Activated naive CD4-positive, alpha-beta T cell treated with anti-CD3 and anti-CD28 coated beads for 36 hours (primary cell): ENCODE data around the gene CIROP. TPM values are rescaled to one million over a fixed set of nuclear protein-coding genes. Genes with fewer than 3 reads are reported as not detected.

ENCODE experiments used
- CTCF ChIA-PET: fragments of 350-600 bp; sonication (Branson Sonifier 250); formaldehyde crosslinking; loops from one replicate; lab custom pipeline; 2021; ENCODE audit warnings: antibody characterized with exemption; lab: Charles Lee
- DNase-seq: peaks from one replicate; pipeline ENCODE4 v3.0.0-alpha.2; 2020
- H3K27ac Mint-ChIP-seq: one replicate; pipeline ENCODE4 v1.8.0; 2021; ENCODE audit warnings: mild to moderate bottlenecking, mixed read lengths
- H3K27me3 Mint-ChIP-seq: one replicate; pipeline ENCODE4 v1.8.0; 2021; ENCODE audit warnings: low read depth, mixed read lengths
- H3K36me3 Mint-ChIP-seq: one replicate; pipeline ENCODE4 v1.8.0; 2021; ENCODE audit warnings: low read depth, mixed read lengths
- H3K4me1 Mint-ChIP-seq: one replicate; pipeline ENCODE4 v1.8.0; 2021; ENCODE audit warnings: low read depth, mixed read lengths
- H3K4me3 Mint-ChIP-seq: one replicate; pipeline ENCODE4 v1.8.0; 2021; ENCODE audit warnings: mild to moderate bottlenecking, moderate library complexity, mixed read lengths
- H3K9me3 Mint-ChIP-seq: one replicate; pipeline ENCODE4 v1.8.0; 2021; ENCODE audit warnings: mixed read lengths
- intact Hi-C: fragments of 100-400 bp; cut with micrococcal nuclease; formaldehyde crosslinking; loops from one replicate; pipeline ENCODE4 v1.15.1; 2023
- total RNA-seq, 2 experiments: library from RNA; stranded (reverse); gene quantifications; one replicate each; pipeline ENCODE4 v1.2.3, GENCODE V29; 2021

Gene CIROP
- total RNA-seq, 2 experiments from 2014 or later, result not detected

- Mint-ChIP-seq H3K4me1 (peaks cover 12% of the 10 kb centered on the region), H3K9me3 (no peaks in the 10 kb centered on the region), H3K4me3 (no peak overlapping the region), H3K36me3 (no peaks in the 10 kb centered on the region), H3K27ac (no peak overlapping the region), H3K27me3 (peaks cover 8% of the 10 kb centered on the region)
- DNase-seq, result no peak
- intact Hi-C loops, result no loop called here
- CTCF ChIA-PET, result interaction anchor here (1.5 to 21.5 kb wide), 3 partner anchors 16 to 80 kb away, joined by 7 to 713 read pairs (median 9); partner anchors contain the start of gene AJUBA
Observed at GRCh38 chr14:23052182-23052623, 52.6 kb downstream of the CIROP start.

DNA sequence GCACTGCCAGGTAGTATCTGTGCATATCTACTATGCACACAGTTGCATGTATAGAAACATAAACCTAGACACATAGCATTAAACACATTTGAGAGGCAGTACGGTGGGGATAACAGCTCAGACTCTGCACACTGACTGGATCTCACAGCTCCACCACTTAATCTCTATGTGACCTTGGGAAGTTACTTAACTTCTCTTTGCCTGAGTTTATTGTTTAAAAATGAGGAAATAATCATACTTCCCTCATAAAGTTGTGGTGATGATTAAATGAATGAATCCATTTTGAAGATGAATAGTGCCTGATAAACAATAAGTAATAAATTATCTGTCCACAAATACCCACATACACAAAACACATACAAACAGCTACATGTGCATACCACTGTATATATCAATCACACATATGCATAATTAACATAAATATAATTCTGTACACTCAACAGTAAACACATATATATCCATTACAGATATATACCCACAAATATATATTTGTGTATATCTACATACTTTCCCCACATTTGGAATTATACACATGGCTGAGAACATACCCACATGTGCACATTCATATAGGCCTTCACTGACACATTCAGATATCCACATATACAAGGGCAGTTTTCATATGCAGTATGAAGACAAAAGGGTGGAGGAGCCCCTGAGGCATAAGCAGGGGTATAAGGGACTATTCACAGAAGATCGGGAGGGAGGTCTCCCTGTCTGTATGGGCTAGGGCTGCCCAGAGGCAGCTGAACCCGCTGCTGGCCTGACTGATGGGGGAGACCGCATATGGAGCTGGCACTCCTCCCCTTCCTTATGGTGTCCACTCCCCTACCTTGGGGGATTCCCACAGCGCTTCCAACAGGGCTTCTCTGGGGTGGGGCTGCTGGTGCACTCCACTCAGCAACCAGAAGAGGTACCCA, 53.4 kb downstream of the CIROP start:
- DNase-seq, result no peak
- no peak overlapping the region for H3K4me3 Mint-ChIP-seq
- H3K4me1 Mint-ChIP-seq, result peaks cover 5% of the 10 kb centered on the region
- H3K9me3 Mint-ChIP-seq, result no peaks in the 10 kb centered on the region
- H3K36me3 Mint-ChIP-seq, result no peaks in the 10 kb centered on the region
- intact Hi-C loops, result no loop called here
- CTCF ChIA-PET, result interaction anchor here (1.0 to 21.5 kb wide), 5 partner anchors 17 to 79 kb away, joined by 3 to 713 read pairs (median 7); partner anchors contain the start of gene AJUBA
- peaks cover 3% of the 10 kb centered on the region for H3K27me3 Mint-ChIP-seq
- H3K27ac Mint-ChIP-seq, result no peak overlapping the region

Other genes starting within 250 kb of the CIROP start
- 10 to 100 TPM; 71.9 to 75.2 TPM for gene LRP10, start 233.2 kb downstream of the CIROP start, total RNA-seq
- under 1 TPM; 0.69 to 0.74 TPM for gene REM2, start 221.8 kb downstream of the CIROP start, total RNA-seq
- gene RBM23, start 185.8 kb downstream of the CIROP start, total RNA-seq, result 10 to 100 TPM; 53.5 to 61.2 TPM
- gene PRMT5, start 175.6 kb downstream of the CIROP start, total RNA-seq, result 10 to 100 TPM; 81.0 to 92.8 TPM
- gene HAUS4, start 147.9 kb downstream of the CIROP start, total RNA-seq, result 10 to 100 TPM; 97.1 to 97.3 TPM
- 1 to 10 TPM; 2.1 to 2.8 TPM for gene AJUBA, start 122.4 kb downstream of the CIROP start, total RNA-seq
- 1 to 10 TPM; 8.3 to 9.3 TPM for gene C14orf93, start 94.8 kb downstream of the CIROP start, total RNA-seq
- 100 to 1,000 TPM; 120 to 125 TPM for gene PSMB5, start 70.1 kb downstream of the CIROP start, total RNA-seq
- gene PSMB11, start 62.8 kb downstream of the CIROP start, total RNA-seq, result not detected
- 1 to 10 TPM; 1.3 to 1.4 TPM for gene CDH24, start 47.5 kb downstream of the CIROP start, total RNA-seq
- 100 to 1,000 TPM; 152 to 156 TPM for gene ACIN1, start 9.9 kb downstream of the CIROP start, total RNA-seq
- gene C14orf119, start 9.5 kb downstream of the CIROP start, total RNA-seq, result 10 to 100 TPM; 39.8 to 44.2 TPM
- gene CEBPE, start 14.3 kb upstream of the CIROP start, total RNA-seq, result under 1 TPM; 0.37 to 0.43 TPM
- 1 to 10 TPM in 1 of 2 experiments, under 1 TPM in 1; 0.79 to 1.1 TPM for gene SLC7A8, start 78.7 kb upstream of the CIROP start, total RNA-seq
- not detected for gene RNF212B, start 132.9 kb upstream of the CIROP start, total RNA-seq
- gene HOMEZ, start 181.1 kb upstream of the CIROP start, total RNA-seq, result 1 to 10 TPM; 6.3 to 7.8 TPM
- 10 to 100 TPM; 14.7 to 15.8 TPM for gene PPP1R3E, start 197.9 kb upstream of the CIROP start, total RNA-seq
- 1 to 10 TPM in 1 of 2 experiments, under 1 TPM in 1; 0.60 to 1.5 TPM for gene BCL2L2, start 201.8 kb upstream of the CIROP start, total RNA-seq
- 100 to 1,000 TPM; 194 to 204 TPM for gene PABPN1, start 216.5 kb upstream of the CIROP start, total RNA-seq
- 1 to 10 TPM; 3.5 to 4.8 TPM for gene SLC22A17, start 247.9 kb upstream of the CIROP start, total RNA-seq